Panc1 (cell line): Measurements from ENCODE around the gene LRP4. TPM values are rescaled to one million over a fixed set of nuclear protein-coding genes. Genes with fewer than 3 reads are reported as not detected.

ENCODE experiments used
- ATAC-seq: fragments of 200-7000 bp; cut with Tn5 transposase; 2 replicates; pipeline ENCODE4 v1.9.1; 2020; ENCODE audit warnings: mild to moderate bottlenecking, moderate library complexity
- BruUV-seq: library from RNA; stranded (reverse); fragments of 400-500 nt; replicated peaks from 2 replicates; lab custom pipeline; 2021; lab: Mats Ljungman, UMichigan
- CTCF ChIA-PET: fragments of 300-600 bp; sonication (Branson Sonifier 250); formaldehyde crosslinking; loops from one replicate; lab custom pipeline; 2022; ENCODE audit warnings: antibody characterized with exemption; lab: Charles Lee
- POLR2A ChIA-PET: fragments of 300-600 bp; sonication (Branson Sonifier 250); formaldehyde crosslinking; loops from one replicate; lab custom pipeline; 2022; ENCODE audit warnings: antibody characterized with exemption; lab: Charles Lee
- DNase-seq: peaks from one replicate; pipeline ENCODE4 v3.0.0-alpha.2; 2010; ENCODE audit warnings: low read depth, low spot score
- H3K27ac ChIP-seq: 2 replicates; pipeline ENCODE4 v1.5.1; 2011; ENCODE audit warnings: mild to moderate bottlenecking, low read length, inconsistent platforms
- H3K27me3 ChIP-seq: fragments of 200-500 bp; sonication (Bioruptor generic); 2 replicates; pipeline ENCODE4 v1.6.0; 2014; ENCODE audit warnings: low read length, inconsistent platforms; ENCODE audit not compliant: control insufficient read depth, insufficient read depth
- H3K36me3 ChIP-seq: fragments of 200-500 bp; sonication (Bioruptor generic); 2 replicates; pipeline ENCODE4 v1.5.1; 2014; ENCODE audit warnings: inconsistent platforms, mild to moderate bottlenecking, low read length, moderate library complexity; ENCODE audit not compliant: control insufficient read depth, insufficient read depth
- H3K4me1 ChIP-seq: 2 replicates; pipeline ENCODE4 v1.5.1; 2011; ENCODE audit warnings: inconsistent platforms, mild to moderate bottlenecking, low read length, moderate library complexity; ENCODE audit not compliant: control insufficient read depth, insufficient read depth
- H3K4me3 ChIP-seq, 2 experiments: 2 replicates each; pipeline ENCODE4 v1.5.1; 2011 to 2012; ENCODE audit warnings: low read depth in 2 of 2, low read length in 2 of 2, mild to moderate bottlenecking in 2 of 2, inconsistent platforms in 1 of 2, moderate library complexity in 1 of 2
- H3K9me3 ChIP-seq: fragments of 200-500 bp; sonication (Bioruptor generic); 2 replicates; pipeline ENCODE4 v1.5.1; 2014; ENCODE audit warnings: low read depth, mild to moderate bottlenecking, inconsistent platforms, low read length, moderate library complexity; ENCODE audit not compliant: control insufficient read depth, insufficient read depth
- POLR2AphosphoS5 ChIP-seq: IDR thresholded peaks from 2 replicates; pipeline ENCODE4 v1.6.1; 2012; ENCODE audit warnings: mild to moderate bottlenecking, low read depth, low read length, moderate library complexity
- SIN3A ChIP-seq: IDR thresholded peaks from 2 replicates; pipeline ENCODE4 v1.6.1; 2012; ENCODE audit warnings: low read depth, mild to moderate bottlenecking, low read length, moderate library complexity, borderline replicate concordance; ENCODE audit not compliant: insufficient read depth
- TCF7L2 ChIP-seq: IDR thresholded peaks from 2 replicates; pipeline ENCODE4 v1.6.1; 2011; ENCODE audit warnings: mild to moderate bottlenecking, low read depth, low read length, inconsistent platforms
- in situ Hi-C: cut with HindIII; loops from 2 replicates; pipeline ENCODE4 v1.10.0; 2016; ENCODE audit warnings: low sequenced_read_pairs, low pct_unique_long_range_greater_than_20kb
- intact Hi-C: fragments of 100-400 bp; cut with micrococcal nuclease; formaldehyde crosslinking; loops from one replicate; pipeline ENCODE4 v1.10.0; 2022; ENCODE audit not compliant: unreplicated experiment
- total RNA-seq: library from RNA; stranded (reverse); gene quantifications from one replicate; pipeline ENCODE4 v1.2.1, GENCODE V29; 2021; ENCODE audit not compliant: unreplicated experiment
- TF ChIP-seq, protein P1 (sequence below): fragments of 450-650 bp; IDR thresholded peaks from 2 replicates; pipeline ENCODE4 v1.5.1; 2017; ENCODE audit warnings: mild to moderate bottlenecking
- TF ChIP-seq, protein P2 (sequence below), 2 experiments: IDR thresholded peaks; 2 replicates each; pipeline ENCODE4 v1.6.1; 2011 to 2012; ENCODE audit warnings: low read depth in 2 of 2, control low read depth in 1 of 2, low read length in 1 of 2, mild to moderate bottlenecking in 1 of 2, moderate library complexity in 1 of 2; ENCODE audit not compliant: insufficient read depth in 1 of 2

The LRP4 gene
- total RNA-seq, 1 experiment from 2014 or later: 11.7 TPM

DNA sequence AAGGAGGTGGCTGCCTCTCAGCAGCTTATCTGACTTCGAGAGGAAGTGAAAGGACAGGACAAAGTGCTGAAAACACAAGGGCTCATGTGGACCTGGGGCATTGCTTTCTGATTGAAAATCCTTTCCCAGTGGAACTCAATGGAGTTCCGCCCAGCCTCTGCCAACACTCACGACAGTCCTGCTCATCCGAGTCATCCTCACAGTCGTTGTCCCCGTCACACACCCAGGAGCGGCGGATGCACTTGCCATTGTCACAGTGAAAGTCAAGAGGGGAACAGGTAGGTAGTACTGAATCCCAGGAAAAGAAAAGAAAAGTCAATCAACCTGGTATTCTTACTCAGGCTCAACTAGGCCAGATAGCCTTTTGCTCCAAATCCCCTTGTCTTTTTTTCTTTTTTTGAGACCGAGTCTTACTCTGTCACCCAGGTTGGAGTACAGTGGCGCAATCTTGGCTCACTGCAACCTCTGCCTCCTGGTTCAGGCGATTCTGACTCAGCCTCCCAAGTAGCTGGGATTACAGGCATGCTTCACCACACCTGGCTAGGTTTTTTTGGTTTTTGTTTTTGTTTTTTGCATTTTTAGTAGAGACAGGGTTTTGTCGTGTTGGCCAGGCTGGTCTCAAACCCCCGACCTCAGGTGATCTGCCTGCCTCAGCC, 18.1 kb downstream of the LRP4 start:
- no TSS peak for BruUV-seq
- DNase-seq (no peak), ATAC-seq (no peak)
- Histone ChIP-seq H3K36me3 (no peaks in the 10 kb centered on the region), H3K27me3 (no peaks in the 10 kb centered on the region), H3K27ac (no peak overlapping the region), H3K9me3 (no peaks in the 10 kb centered on the region), H3K4me3 (no peak overlapping the region), H3K4me1 (no peaks in the 10 kb centered on the region)
- ChIA-PET POLR2A (no interaction called here), CTCF (no interaction called here)
- intact Hi-C loops (no loop called here), in situ Hi-C loops (no loop called here)
- no peak for TF ChIP-seq TCF7L2
- TF ChIP-seq, protein P1, sequence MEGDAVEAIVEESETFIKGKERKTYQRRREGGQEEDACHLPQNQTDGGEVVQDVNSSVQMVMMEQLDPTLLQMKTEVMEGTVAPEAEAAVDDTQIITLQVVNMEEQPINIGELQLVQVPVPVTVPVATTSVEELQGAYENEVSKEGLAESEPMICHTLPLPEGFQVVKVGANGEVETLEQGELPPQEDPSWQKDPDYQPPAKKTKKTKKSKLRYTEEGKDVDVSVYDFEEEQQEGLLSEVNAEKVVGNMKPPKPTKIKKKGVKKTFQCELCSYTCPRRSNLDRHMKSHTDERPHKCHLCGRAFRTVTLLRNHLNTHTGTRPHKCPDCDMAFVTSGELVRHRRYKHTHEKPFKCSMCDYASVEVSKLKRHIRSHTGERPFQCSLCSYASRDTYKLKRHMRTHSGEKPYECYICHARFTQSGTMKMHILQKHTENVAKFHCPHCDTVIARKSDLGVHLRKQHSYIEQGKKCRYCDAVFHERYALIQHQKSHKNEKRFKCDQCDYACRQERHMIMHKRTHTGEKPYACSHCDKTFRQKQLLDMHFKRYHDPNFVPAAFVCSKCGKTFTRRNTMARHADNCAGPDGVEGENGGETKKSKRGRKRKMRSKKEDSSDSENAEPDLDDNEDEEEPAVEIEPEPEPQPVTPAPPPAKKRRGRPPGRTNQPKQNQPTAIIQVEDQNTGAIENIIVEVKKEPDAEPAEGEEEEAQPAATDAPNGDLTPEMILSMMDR: no peak

DNA sequence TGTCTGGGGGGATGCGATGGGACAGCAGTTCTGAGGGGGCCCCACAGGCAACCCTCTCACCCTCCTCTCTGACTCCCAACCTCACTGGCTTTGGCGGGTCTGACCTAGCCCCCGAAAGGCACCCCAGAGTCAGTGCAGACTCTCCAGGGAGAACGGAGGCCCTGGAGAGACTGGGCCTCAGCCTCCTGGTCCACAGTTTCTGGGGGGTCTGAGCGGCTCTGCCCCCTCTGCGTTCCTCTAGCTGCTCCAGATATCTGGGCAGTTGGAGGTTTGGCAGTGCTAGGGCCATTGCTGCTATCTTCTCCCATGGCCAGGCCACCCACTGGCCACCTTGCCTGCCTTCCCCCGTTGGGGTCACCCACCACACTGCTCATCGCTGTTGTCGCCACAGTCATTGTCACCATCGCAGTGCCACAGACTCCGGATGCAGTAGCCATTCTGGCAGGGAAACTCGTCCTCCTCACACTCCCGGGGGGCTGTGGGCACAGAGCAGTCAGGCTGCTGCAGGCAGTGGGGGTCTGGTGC, 18.8 kb downstream of the LRP4 start:
- in situ Hi-C loops: no loop called here
- no TSS peak for BruUV-seq
- TF ChIP-seq TCF7L2: no peak
- TF ChIP-seq, protein P2, sequence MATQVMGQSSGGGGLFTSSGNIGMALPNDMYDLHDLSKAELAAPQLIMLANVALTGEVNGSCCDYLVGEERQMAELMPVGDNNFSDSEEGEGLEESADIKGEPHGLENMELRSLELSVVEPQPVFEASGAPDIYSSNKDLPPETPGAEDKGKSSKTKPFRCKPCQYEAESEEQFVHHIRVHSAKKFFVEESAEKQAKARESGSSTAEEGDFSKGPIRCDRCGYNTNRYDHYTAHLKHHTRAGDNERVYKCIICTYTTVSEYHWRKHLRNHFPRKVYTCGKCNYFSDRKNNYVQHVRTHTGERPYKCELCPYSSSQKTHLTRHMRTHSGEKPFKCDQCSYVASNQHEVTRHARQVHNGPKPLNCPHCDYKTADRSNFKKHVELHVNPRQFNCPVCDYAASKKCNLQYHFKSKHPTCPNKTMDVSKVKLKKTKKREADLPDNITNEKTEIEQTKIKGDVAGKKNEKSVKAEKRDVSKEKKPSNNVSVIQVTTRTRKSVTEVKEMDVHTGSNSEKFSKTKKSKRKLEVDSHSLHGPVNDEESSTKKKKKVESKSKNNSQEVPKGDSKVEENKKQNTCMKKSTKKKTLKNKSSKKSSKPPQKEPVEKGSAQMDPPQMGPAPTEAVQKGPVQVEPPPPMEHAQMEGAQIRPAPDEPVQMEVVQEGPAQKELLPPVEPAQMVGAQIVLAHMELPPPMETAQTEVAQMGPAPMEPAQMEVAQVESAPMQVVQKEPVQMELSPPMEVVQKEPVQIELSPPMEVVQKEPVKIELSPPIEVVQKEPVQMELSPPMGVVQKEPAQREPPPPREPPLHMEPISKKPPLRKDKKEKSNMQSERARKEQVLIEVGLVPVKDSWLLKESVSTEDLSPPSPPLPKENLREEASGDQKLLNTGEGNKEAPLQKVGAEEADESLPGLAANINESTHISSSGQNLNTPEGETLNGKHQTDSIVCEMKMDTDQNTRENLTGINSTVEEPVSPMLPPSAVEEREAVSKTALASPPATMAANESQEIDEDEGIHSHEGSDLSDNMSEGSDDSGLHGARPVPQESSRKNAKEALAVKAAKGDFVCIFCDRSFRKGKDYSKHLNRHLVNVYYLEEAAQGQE (IDR thresholded peaks at IDR 0.05; ENCODE audit: insufficient read depth in 1 of 2, low read depth in 2 of 2, low read length in 1 of 2): no peak
- TF ChIP-seq SIN3A: no peak
- no peak for TF ChIP-seq POLR2AphosphoS5
- TF ChIP-seq, protein P1: no peak
- ChIA-PET CTCF (no interaction called here), POLR2A (no interaction called here)
- intact Hi-C loops: no loop called here
- Histone ChIP-seq H3K27ac (no peak overlapping the region), H3K9me3 (no peaks in the 10 kb centered on the region), H3K27me3 (no peaks in the 10 kb centered on the region), H3K4me1 (no peaks in the 10 kb centered on the region), H3K4me3 (no peak overlapping the region), H3K36me3 (no peaks in the 10 kb centered on the region)
- ATAC-seq: no peak
- DNase-seq: no peak
